GM18909 (cell line): ENCODE data around the gene ERN1.

ENCODE experiments used
- ATAC-seq: cut with Tn5 transposase; IDR thresholded peaks from one replicate; pipeline ENCODE4 v1.9.1; 2021; ENCODE audit warnings: mild to moderate bottlenecking; ENCODE audit not compliant: unreplicated experiment, poor library complexity

The ERN1 gene

GRCh38 chr17:64145751-64146417, 15.9 kb upstream of the ERN1 start:
- ATAC-seq, result peak; percentile 95

GRCh38 chr17:64145375-64145750, 15.4 kb upstream of the ERN1 start:
- ATAC-seq, result peak; percentile 5

GRCh38 chr17:64139542-64139941, 9.6 kb upstream of the ERN1 start:
- ATAC-seq, result no peak

GRCh38 chr17:64138441-64138840, 8.5 kb upstream of the ERN1 start:
- no peak for ATAC-seq

GRCh38 chr17:64135000-64135399, 5.1 kb upstream of the ERN1 start:
- ATAC-seq, result no peak

- no peak for ATAC-seq
Observed at GRCh38 chr17:64134216-64134970, 4.4 kb upstream of the ERN1 start.

GRCh38 chr17:64133546-64134215, 3.7 kb upstream of the ERN1 start:
- ATAC-seq, result no peak

- no peak for ATAC-seq
Observed at GRCh38 chr17:64131606-64132270, 1.8 kb upstream of the ERN1 start.

- peak; percentile 30 for ATAC-seq
Observed at GRCh38 chr17:64130559-64131001, 636 bp upstream of the ERN1 start.

- no peak for ATAC-seq
Observed at GRCh38 chr17:64129515-64129764, 504 bp downstream of the ERN1 start.

GRCh38 chr17:64128787-64129514, 993 bp downstream of the ERN1 start:
- ATAC-seq, result peak; percentile 1

- ATAC-seq, result no peak
Observed at GRCh38 chr17:64126918-64127317, 3.0 kb downstream of the ERN1 start.

GRCh38 chr17:64125937-64126336, 4.0 kb downstream of the ERN1 start:
- ATAC-seq, result no peak

GRCh38 chr17:64124609-64125008, 5.3 kb downstream of the ERN1 start:
- no peak for ATAC-seq

- no peak for ATAC-seq
Observed at GRCh38 chr17:64123114-64123513, 6.8 kb downstream of the ERN1 start.

GRCh38 chr17:64120972-64121786, 8.8 kb downstream of the ERN1 start:
- ATAC-seq, result peak; percentile 88

GRCh38 chr17:64120159-64120810, 9.7 kb downstream of the ERN1 start:
- no peak for ATAC-seq

- ATAC-seq, result no peak
Observed at GRCh38 chr17:64117981-64118979, 11.7 kb downstream of the ERN1 start.
